SH-SY5Y (cell line): ENCODE data around the gene ATF5.

Experiments
- GATA2 ChIP-seq: IDR thresholded peaks from 2 replicates; pipeline ENCODE4 v1.6.1; 2011; ENCODE audit warnings: mild to moderate bottlenecking, low read depth, low read length
- GATA3 ChIP-seq: IDR thresholded peaks from 2 replicates; pipeline ENCODE4 v1.6.1; 2011; ENCODE audit warnings: low read depth, mild to moderate bottlenecking, low read length, moderate library complexity

GRCh38 chr19:49946415-49946814 is 17.4 kb downstream of the ATF5 start:
- TF ChIP-seq GATA2: no peak
- TF ChIP-seq GATA3: no peak
